OCI-LY3 (cell line): ENCODE results near the gene DUSP6.

Experiments used
- H2AFZ ChIP-seq: fragments of 200-600, 300-600 bp; shearing (Covaris generic); 2 replicates; pipeline ENCODE4 v1.6.0; 2014; ENCODE audit warnings: antibody characterized with exemption, low read depth, low read length
- H3K27ac ChIP-seq: fragments of 200-600, 300-600 bp; sonication (generic); 2 replicates; pipeline ENCODE4 v1.5.1; 2014; ENCODE audit warnings: mild to moderate bottlenecking, low read length, moderate library complexity, mixed read lengths
- H3K27me3 ChIP-seq: fragments of 200-600, 300-600 bp; sonication (generic); 2 replicates; pipeline ENCODE4 v1.6.1; 2014; ENCODE audit warnings: low read depth, low read length, mixed read lengths
- H3K36me3 ChIP-seq: fragments of 200-600, 300-600 bp; sonication (generic); replicated peaks from 2 replicates; pipeline ENCODE3; 2014; ENCODE audit warnings: low read depth, low read length, mixed read lengths
- H3K4me1 ChIP-seq: fragments of 300-600, 200-600 bp; sonication (generic); 2 replicates; pipeline ENCODE4 v1.6.1; 2014; ENCODE audit warnings: low read length, mixed read lengths
- H3K4me2 ChIP-seq: fragments of 200-600, 300-600 bp; sonication (generic); 2 replicates; pipeline ENCODE4 v1.6.1; 2014; ENCODE audit warnings: low read length, mixed read lengths
- H3K4me3 ChIP-seq: fragments of 300-600, 200-600 bp; sonication (generic); 2 replicates; pipeline ENCODE4 v1.5.1; 2014; ENCODE audit warnings: antibody characterized with exemption, mild to moderate bottlenecking, low read length, moderate library complexity
- H3K79me2 ChIP-seq: fragments of 300-600, 200-600 bp; shearing (Covaris generic); 2 replicates; pipeline ENCODE4 v1.6.1; 2014; ENCODE audit warnings: mild to moderate bottlenecking, low read length, mixed read lengths
- H3K9ac ChIP-seq: fragments of 300-600, 200-600 bp; shearing (Covaris generic); 2 replicates; pipeline ENCODE4 v1.6.0; 2014; ENCODE audit warnings: mild to moderate bottlenecking, low read length, moderate library complexity
- H3K9me3 ChIP-seq: fragments of 200-600, 300-600 bp; shearing (Covaris generic); 2 replicates; pipeline ENCODE4 v1.6.1; 2014; ENCODE audit warnings: low read length, mixed read lengths; ENCODE audit not compliant: insufficient read depth
- H4K20me1 ChIP-seq: fragments of 200-600, 300-600 bp; sonication (generic); 2 replicates; pipeline ENCODE4 v1.6.1; 2016; ENCODE audit warnings: low read length, mixed read lengths; ENCODE audit not compliant: insufficient read depth
- EZH2phosphoT487 ChIP-seq: fragments of 200-600 bp; shearing (Covaris generic); IDR thresholded peaks from 2 replicates; pipeline ENCODE4 v1.6.1; 2018; ENCODE audit warnings: antibody characterized with exemption, mixed run types, low read depth
- TF ChIP-seq, protein P1 (sequence below): fragments of 200-600, 300-600 bp; sonication (generic); IDR thresholded peaks from 2 replicates; pipeline ENCODE4 v1.5.1; 2014; ENCODE audit warnings: antibody characterized with exemption, low read length, low read depth

The DUSP6 gene

DNA sequence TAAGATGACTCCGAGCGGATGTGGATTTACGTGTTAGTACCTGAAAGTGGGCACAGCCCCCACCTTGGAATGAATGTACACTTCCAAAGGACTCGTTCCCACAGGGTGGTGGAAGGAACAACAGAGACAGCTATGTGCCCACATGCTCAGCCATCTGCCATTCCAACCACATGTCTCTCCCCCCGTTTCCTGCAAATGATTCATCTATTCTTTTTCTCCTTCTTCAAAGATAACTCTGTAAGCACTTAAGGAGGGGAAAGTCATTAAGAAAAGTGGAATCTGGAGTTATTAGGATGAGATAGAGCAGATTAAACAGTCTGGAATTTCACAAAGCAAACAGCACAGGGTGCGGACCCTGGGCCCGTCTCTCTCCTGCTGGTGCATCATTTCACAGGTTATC lies 18.5 kb upstream of the DUSP6 start:
- Histone ChIP-seq H3K27ac (no peak overlapping the region), H3K27me3 (no peaks in the 10 kb centered on the region), H2AFZ (no peak overlapping the region), H3K4me2 (no peak overlapping the region), H3K9me3 (no peaks in the 10 kb centered on the region), H4K20me1 (no peaks in the 10 kb centered on the region), H3K36me3 (no peaks in the 10 kb centered on the region), H3K79me2 (no peaks in the 10 kb centered on the region), H3K9ac (no peak overlapping the region), H3K4me1 (no peaks in the 10 kb centered on the region), H3K4me3 (no peak overlapping the region)
- TF ChIP-seq EZH2phosphoT487: no peak
- TF ChIP-seq, protein P1, sequence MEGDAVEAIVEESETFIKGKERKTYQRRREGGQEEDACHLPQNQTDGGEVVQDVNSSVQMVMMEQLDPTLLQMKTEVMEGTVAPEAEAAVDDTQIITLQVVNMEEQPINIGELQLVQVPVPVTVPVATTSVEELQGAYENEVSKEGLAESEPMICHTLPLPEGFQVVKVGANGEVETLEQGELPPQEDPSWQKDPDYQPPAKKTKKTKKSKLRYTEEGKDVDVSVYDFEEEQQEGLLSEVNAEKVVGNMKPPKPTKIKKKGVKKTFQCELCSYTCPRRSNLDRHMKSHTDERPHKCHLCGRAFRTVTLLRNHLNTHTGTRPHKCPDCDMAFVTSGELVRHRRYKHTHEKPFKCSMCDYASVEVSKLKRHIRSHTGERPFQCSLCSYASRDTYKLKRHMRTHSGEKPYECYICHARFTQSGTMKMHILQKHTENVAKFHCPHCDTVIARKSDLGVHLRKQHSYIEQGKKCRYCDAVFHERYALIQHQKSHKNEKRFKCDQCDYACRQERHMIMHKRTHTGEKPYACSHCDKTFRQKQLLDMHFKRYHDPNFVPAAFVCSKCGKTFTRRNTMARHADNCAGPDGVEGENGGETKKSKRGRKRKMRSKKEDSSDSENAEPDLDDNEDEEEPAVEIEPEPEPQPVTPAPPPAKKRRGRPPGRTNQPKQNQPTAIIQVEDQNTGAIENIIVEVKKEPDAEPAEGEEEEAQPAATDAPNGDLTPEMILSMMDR: no peak

GRCh38 chr12:89370421-89370831 lies 18.1 kb upstream of the DUSP6 start:
- no peak overlapping the region for H3K9ac ChIP-seq
- no peaks in the 10 kb centered on the region for H3K4me1 ChIP-seq
- no peaks in the 10 kb centered on the region for H3K9me3 ChIP-seq
- no peaks in the 10 kb centered on the region for H3K79me2 ChIP-seq
- H3K27me3 ChIP-seq: no peaks in the 10 kb centered on the region
- no peak overlapping the region for H3K4me2 ChIP-seq
- H3K27ac ChIP-seq: no peak overlapping the region
- H2AFZ ChIP-seq: no peak overlapping the region
- no peak for TF ChIP-seq EZH2phosphoT487
- TF ChIP-seq, protein P1: no peak
- H3K36me3 ChIP-seq: no peaks in the 10 kb centered on the region
- no peak overlapping the region for H3K4me3 ChIP-seq
- H4K20me1 ChIP-seq: no peaks in the 10 kb centered on the region

DNA sequence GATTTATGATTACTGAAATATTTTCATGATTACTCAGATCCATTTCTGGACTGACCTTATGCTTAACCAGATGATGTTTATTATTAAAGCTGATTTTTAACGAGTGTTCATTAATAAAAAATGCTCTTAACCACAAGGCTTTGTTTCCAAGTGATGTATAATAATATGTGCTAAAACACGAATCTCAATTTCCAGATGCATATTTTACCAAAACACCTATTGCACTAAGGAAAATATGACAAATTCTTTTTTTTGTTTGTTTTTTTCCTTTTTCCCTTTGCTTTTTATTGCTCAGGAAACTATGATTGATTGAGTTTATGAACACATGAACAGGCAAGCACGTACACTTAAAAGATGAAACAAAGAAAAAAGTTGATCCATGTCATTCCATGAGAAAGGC lies 16.9 kb upstream of the DUSP6 start:
- Histone ChIP-seq H2AFZ (no peak overlapping the region), H3K4me3 (no peak overlapping the region), H3K27me3 (no peaks in the 10 kb centered on the region), H3K9ac (no peak overlapping the region), H3K4me2 (no peak overlapping the region), H4K20me1 (no peaks in the 10 kb centered on the region), H3K27ac (no peak overlapping the region), H3K4me1 (no peaks in the 10 kb centered on the region), H3K79me2 (no peaks in the 10 kb centered on the region), H3K36me3 (no peaks in the 10 kb centered on the region), H3K9me3 (no peaks in the 10 kb centered on the region)
- TF ChIP-seq, protein P1: no peak
- TF ChIP-seq EZH2phosphoT487: no peak

DNA sequence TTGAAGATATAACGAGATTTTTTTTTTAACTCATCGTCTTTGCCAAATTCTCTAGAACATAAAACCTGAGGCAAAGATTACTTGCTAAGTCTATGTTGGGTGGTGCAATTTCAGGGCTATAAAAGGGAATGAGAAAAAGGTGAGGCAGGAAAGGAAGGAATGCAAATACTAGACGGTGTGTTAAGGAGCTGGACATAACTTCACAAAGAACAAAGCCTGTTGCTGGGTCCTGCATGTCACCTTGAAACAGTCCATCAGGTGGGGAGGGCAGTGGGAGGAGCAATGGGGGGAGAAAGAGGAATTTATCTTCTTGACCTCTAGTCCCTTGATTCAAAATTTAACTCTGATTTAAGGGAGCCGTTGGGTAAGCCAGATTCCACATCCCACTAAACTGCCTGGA lies 16.1 kb upstream of the DUSP6 start:
- TF ChIP-seq EZH2phosphoT487: no peak
- TF ChIP-seq, protein P1: no peak
- Histone ChIP-seq H3K27me3 (no peaks in the 10 kb centered on the region), H3K4me3 (no peak overlapping the region), H3K9me3 (no peaks in the 10 kb centered on the region), H3K79me2 (no peaks in the 10 kb centered on the region), H3K4me2 (no peak overlapping the region), H4K20me1 (no peaks in the 10 kb centered on the region), H3K27ac (no peak overlapping the region), H3K4me1 (no peaks in the 10 kb centered on the region), H3K9ac (no peak overlapping the region), H2AFZ (no peak overlapping the region), H3K36me3 (no peaks in the 10 kb centered on the region)
